Endothelial cell of umbilical vein (primary cell): ENCODE measurements around the gene CHRND.

Experiments
- EZH2 ChIP-seq: IDR thresholded peaks from 2 replicates; pipeline ENCODE4 v1.6.1; 2012; ENCODE audit warnings: borderline replicate concordance, low read depth, mild to moderate bottlenecking, moderate library complexity, low read length, inconsistent platforms; ENCODE audit not compliant: severe bottlenecking
- GATA2 ChIP-seq: IDR thresholded peaks from 2 replicates; pipeline ENCODE4 v1.7.0; 2011; ENCODE audit warnings: low read depth, mild to moderate bottlenecking, moderate library complexity, mixed read lengths, low read length; ENCODE audit not compliant: insufficient read length, insufficient read depth
- JUN ChIP-seq: IDR thresholded peaks from 2 replicates; pipeline ENCODE4 v1.6.1; 2011; ENCODE audit warnings: borderline replicate concordance, low read depth; ENCODE audit not compliant: insufficient read length, insufficient read depth
- POLR2A ChIP-seq: IDR thresholded peaks from 2 replicates; pipeline ENCODE4 v1.6.1; 2012; ENCODE audit warnings: low read depth, mild to moderate bottlenecking, control low read depth, low read length
- POLR2AphosphoS5 ChIP-seq: IDR thresholded peaks from 2 replicates; pipeline ENCODE4 v1.6.1; 2012; ENCODE audit warnings: low read depth, mild to moderate bottlenecking, control low read depth, low read length, moderate library complexity; ENCODE audit not compliant: insufficient read depth
- TF ChIP-seq, protein P1 (sequence below), 2 donors: IDR thresholded peaks; 1 replicate in 1 of 2; 2 replicates in 1 of 2; pipeline ENCODE4 v1.5.1; 2011; ENCODE audit warnings: low read length in 2 of 2, mild to moderate bottlenecking in 2 of 2, moderate library complexity in 2 of 2, control low read depth in 1 of 2, inconsistent platforms in 1 of 2, low read depth in 1 of 2; ENCODE audit not compliant: insufficient read depth in 1 of 2; ENCODE audit errors: extremely low read depth in 1 of 2

GRCh38 chr2:232527905-232528470 lies 2.0 kb downstream of the CHRND start:
- TF ChIP-seq, protein P1, sequence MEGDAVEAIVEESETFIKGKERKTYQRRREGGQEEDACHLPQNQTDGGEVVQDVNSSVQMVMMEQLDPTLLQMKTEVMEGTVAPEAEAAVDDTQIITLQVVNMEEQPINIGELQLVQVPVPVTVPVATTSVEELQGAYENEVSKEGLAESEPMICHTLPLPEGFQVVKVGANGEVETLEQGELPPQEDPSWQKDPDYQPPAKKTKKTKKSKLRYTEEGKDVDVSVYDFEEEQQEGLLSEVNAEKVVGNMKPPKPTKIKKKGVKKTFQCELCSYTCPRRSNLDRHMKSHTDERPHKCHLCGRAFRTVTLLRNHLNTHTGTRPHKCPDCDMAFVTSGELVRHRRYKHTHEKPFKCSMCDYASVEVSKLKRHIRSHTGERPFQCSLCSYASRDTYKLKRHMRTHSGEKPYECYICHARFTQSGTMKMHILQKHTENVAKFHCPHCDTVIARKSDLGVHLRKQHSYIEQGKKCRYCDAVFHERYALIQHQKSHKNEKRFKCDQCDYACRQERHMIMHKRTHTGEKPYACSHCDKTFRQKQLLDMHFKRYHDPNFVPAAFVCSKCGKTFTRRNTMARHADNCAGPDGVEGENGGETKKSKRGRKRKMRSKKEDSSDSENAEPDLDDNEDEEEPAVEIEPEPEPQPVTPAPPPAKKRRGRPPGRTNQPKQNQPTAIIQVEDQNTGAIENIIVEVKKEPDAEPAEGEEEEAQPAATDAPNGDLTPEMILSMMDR (IDR thresholded peaks at IDR 0.05; ENCODE audit: extremely low read depth in 1 of 2, insufficient read depth in 1 of 2, low read depth in 1 of 2, low read length in 2 of 2): no peak
- no peak for TF ChIP-seq GATA2
- no peak for TF ChIP-seq EZH2
- no peak for TF ChIP-seq POLR2AphosphoS5
- TF ChIP-seq POLR2A: no peak
- no peak for TF ChIP-seq JUN
